H54 (cell line): ENCODE results near the gene CDKL2.

Experiments
- DNase-seq: peaks from one replicate; pipeline ENCODE4 v3.0.0; 2011; ENCODE audit warnings: low spot score, mixed read lengths; ENCODE audit not compliant: insufficient read length
- FAIRE-seq: peaks from 3 replicates; lab custom pipeline; 2011; peaks lifted over from hg19 to GRCh38; lab: Jason Lieb, UNC
- POLR2A ChIP-seq: IDR thresholded peaks from 2 replicates; pipeline ENCODE4 v1.6.1; 2011; ENCODE audit warnings: low read depth, mild to moderate bottlenecking, low read length

CDKL2 gene

DNA sequence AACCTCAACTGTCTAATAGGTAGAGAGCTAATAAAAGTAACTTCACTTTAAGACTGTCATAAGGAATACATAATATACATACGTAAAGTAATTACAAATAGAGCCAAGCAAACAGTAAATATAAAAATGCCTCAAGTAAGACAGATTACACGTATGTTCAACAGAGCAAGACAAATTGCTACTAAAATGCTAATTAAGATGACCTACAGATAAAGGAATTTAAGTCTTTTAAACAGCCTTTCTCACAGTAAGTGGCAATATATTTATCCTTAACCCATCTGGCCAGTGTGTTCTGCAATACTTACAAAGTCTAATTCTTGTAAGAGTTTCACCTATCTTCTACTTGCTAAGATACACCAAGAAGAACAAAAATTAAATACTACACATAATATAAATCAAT lies 30.2 kb upstream of the CDKL2 start:
- FAIRE-seq (no peak), DNase-seq (no peak)
- TF ChIP-seq POLR2A: no peak

DNA sequence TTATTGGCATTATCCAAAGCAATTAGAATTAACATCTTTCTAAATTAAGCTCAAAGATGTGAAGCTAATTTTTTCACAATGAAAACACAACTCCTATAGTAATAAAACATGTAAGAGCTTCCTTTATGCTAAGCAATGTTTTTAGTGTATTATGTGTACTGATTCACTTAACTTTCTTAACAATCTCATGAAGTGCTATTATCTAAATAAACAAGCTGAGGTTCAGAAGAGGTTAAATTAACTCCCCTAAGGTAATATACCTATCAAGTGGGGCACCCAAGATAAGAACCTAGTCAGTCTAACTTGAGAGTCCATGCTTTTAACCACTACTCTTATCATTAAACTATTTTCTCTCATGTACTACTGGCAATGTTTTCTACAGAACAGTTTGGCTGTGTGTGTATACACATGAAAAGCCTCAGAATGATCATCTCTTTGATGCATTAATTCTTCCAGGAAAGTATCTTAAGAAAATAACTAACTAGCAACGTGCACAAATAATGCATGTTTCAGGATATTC lies 29.2 kb upstream of the CDKL2 start:
- no peak for DNase-seq
- no peak for TF ChIP-seq POLR2A
- no peak for FAIRE-seq

DNA sequence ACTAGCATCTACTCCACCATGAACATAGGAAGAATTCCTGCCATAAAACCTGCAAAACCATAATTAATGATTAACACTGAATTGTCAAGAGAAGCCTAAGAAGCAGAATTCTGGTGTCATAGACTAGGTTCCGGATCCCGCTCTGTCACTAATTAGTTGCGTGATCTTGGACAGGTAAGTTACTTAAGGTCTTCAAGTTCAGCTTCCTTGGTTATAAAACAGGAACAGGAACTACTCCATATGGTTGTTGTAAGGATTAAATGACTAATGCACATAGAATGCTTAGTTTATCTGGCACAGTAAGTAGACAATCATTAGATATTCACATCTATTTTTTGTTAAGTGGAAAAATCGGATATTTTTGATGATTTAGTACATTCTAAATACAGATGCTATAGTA lies 28.5 kb upstream of the CDKL2 start:
- no peak for DNase-seq
- no peak for FAIRE-seq
- TF ChIP-seq POLR2A: no peak

DNA sequence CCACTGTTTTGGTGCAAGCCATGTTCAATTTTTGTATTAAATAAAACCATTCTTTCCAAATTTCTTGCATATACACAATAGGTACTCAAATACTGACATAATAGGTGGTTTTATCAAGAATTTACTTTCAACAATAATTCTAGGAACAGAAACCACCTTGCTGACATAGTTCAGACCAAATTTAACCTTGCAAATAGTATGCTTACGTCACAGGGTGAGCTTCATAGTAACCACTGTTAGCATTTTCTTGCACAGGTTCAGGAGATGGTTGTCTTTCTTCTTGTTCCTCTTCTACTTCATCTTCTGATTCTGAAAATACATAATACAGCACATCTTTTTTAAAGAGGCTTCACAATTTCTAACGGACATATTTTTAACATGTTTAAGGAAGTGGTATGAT lies 25.2 kb upstream of the CDKL2 start:
- DNase-seq (no peak), FAIRE-seq (no peak)
- no peak for TF ChIP-seq POLR2A

DNA sequence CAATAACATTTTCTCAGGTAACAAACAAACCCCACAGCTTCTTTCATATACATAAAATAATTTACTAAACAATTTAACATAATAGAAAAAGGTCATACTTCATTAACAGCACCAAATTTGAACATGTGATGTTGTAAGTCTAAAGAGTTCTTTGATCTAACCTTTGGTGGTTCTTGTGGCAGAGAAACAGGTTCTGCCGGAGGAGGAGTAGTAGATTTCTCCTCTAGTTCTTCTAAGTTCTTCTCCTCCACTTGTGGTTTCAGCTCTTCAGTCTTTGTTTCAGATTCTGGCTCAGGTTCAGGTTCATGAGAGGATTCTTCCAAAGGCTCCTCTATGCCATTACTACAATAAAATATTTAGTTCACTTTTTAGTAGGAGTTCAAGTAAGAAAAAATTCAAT lies 24.6 kb upstream of the CDKL2 start:
- TF ChIP-seq POLR2A: no peak
- DNase-seq: no peak
- FAIRE-seq: no peak

DNA sequence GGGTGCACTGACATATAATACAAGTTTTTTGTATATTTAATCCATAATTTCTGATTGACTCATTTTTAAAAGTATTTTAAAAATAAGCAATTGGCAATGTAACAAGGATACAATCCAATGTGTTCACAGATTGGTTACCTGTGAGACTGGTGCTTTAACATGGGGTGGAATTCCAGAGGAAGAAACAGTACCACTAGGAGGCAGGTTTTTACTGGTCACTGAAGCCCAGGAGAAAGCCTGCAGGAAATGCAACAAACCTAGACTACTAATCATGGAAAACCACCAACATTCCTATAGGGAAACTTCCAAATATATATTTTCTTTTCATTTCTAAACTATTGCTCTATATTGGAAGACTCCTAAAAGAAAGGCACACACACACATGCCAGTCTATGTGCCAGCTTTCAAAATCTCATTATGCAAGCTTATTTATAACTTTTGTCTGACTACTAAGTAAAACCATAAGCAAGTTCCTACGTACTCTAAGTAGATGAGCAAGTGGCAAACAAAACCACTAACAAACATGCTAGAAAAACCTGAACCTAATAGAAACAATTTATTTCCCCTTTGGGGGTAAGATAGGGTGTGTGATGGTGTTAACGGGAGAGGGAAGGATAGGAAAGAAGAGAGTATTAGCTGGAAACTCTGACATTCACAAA lies 23.6 kb upstream of the CDKL2 start:
- no peak for TF ChIP-seq POLR2A
- DNase-seq: no peak
- FAIRE-seq: no peak

DNA sequence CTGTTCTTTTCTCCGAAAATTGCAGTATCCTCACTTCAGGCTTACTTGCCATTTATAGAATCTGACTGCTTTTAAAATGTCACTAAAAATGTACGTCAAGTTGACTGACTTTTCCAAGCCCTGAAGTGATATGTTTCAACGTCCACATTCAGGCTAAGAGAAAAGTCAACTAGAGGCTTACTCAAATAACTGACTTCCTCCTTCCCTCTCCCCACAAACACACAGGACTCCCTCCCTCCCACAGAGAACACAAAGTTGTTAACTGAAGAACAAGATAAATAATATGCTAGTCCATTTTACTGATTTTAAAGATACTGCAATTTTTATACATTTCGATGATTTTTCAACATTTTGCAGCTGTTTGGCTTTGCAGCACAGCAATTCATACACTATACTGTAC lies 13.8 kb upstream of the CDKL2 start:
- no peak for TF ChIP-seq POLR2A
- no peak for FAIRE-seq
- no peak for DNase-seq

DNA sequence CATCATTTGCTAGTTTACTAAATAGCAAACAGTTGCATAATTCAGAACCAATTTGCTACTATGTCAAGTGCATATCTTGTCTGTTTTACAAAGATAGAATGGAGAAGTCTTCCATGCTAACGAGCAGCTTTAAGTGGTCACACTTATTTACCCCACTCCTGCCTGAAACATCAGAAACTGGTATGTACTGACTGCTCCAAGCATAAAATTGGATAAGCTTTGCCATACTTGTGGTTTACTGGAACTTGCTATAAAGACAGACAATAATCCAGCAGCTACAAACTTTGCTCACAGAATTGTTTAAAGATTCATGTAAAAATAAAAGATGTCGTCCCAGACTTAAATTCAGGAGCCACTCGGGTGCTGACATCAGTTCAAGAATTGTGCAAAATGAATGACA lies 13.3 kb upstream of the CDKL2 start:
- TF ChIP-seq POLR2A: no peak
- FAIRE-seq: no peak
- no peak for DNase-seq

DNA sequence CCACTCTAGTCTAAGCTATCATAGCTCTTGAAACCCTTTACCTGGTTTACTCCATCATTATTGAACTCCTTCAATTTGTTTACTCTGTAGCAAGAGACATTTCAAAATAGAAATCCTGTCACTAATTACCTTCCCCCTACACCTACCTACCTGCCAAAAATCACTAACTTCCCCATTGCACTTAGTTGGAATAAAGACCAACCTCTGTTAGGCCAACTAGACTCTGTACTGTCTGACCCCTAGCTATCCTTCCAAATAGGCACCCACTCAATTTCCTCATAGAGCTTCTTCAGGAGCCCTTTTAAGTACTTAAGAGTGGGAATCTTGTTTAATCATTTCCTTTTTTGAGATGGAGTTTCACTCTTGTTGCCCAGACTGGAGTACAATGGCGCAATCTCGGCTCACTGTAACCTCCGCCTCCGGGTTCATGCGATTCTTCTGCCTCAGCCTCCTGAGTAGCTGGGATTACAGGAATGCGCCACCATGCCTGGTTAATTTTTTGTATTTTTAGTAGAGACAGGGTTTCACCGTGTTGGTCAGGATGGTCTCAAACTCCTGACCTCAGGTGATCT lies 8.9 kb upstream of the CDKL2 start:
- FAIRE-seq (no peak), DNase-seq (no peak)
- TF ChIP-seq POLR2A: no peak

DNA sequence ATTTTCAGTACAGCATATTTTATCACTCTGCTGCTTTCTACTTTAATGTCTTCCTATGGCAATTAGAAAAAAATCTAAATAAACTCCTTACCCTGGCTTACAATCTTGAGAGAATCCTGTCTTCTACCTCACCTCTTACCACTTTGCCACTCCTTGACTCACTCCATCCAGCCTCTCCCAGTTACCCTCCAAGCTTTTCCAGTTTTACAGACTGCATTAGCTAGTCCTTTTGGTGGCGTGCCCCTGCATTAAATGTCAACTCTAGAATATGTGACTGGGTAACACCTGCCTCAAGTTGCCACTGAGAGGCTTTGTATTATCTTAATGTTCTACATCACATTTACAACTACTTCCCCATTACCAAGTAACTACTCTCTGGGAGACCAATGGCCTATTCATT lies 7.5 kb upstream of the CDKL2 start:
- DNase-seq (no peak), FAIRE-seq (no peak)
- no peak for TF ChIP-seq POLR2A

DNA sequence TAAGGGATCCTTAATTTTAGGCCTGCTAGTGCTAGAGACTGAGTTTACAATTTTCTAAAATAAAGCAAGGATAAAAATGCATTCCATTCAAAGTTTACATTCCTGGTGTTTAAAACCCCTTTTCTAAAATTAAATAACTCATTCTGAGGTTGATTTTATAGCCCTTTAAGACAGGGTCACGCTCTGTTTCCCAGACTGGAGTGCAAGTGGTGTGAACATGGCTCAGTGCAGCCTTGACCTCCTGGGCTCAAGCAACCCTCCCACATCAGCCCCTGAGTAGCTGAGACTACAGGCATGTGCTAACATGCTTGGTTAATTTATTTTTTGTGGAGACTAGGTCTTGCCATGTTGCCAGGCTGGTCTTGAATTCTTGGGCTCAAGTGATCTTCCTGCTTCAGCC lies 6.8 kb upstream of the CDKL2 start:
- DNase-seq (no peak), FAIRE-seq (no peak)
- TF ChIP-seq POLR2A: no peak

DNA sequence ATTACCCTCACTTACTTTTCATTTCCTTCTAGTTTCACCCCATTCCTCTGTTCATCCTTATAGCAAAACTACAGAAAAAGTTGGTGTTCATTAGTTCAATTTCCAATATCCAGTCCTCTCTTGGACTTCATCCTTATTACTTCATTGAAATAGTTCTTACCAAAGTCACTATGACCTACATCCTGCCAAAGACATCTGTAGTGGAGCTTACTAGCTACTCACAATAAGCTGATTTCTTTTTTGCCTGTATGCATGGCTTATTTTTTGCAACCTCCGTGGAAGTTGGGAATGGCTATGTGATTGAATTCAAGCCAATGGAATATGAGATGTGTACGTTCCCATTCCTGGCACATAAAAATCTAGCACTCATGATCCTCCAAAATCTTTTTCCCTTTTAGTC lies 4.6 kb upstream of the CDKL2 start:
- DNase-seq (no peak), FAIRE-seq (no peak)
- TF ChIP-seq POLR2A: no peak

DNA sequence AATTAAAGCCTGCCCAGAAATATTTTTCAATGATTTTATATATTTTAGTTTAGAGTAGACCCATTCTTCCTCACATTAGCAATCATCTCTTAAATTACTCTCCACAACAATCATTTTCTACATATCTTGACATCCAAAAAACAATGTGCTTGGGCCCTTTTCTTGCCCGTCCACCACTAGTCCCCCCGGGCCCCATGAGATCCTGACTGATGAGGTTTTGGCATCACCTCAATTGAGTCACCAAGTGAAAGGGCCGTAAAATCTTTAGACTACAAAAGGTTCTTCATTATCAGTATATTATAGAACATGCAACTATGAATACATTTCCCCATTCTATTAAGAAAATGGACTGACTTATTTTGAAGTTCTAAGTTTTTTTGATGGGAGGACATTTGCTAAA lies 4.0 kb upstream of the CDKL2 start:
- no peak for FAIRE-seq
- no peak for DNase-seq
- TF ChIP-seq POLR2A: no peak

DNA sequence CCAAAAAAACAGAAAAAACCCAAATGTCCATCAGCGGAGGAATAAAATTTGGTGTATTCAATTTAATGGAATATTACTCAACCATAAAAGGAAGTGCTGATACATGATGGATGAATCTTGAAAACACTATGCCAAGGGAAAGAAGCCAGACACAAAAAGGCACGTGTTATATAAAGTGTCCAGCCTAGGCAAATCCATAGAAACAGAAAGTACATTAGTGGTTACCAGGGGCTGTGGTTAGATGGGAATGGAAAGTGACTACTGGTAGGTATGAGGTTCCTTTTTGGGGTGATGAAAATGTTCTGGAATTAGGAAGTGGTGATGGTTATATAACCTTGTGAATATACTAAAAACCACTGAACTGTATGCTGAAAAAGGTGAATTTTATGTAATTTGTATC lies 3.5 kb upstream of the CDKL2 start:
- TF ChIP-seq POLR2A: no peak
- FAIRE-seq (no peak), DNase-seq (no peak)

DNA sequence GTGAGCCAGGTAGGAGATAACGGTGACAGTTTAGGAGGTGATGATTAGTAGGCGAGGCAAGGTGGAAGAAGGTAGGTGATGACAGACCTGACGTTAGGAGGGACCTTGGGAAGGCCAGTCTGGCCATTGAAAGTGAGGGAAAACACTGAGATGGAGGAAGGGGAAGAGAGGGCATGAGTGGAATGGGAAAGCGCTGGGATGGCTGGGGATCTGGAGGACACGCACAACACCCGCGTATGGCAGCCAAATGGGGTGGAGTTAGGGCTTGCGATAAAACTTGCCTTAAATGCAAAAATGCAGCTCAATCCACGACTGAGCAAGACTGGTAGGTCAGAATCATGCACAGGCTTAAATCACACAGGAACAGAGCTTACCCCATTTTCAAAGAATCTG lies 605 bp upstream of the CDKL2 start:
- FAIRE-seq: no peak
- no peak for DNase-seq
- no peak for TF ChIP-seq POLR2A
